PC-9 (cell line): ENCODE measurements around the gene RBM28. TPM values are rescaled to one million over a fixed set of nuclear protein-coding genes. Genes with fewer than 3 reads are reported as not detected.

ENCODE experiments used
- BruUV-seq: library from RNA; stranded (reverse); fragments of 400-500 nt; replicated peaks from 2 replicates; lab custom pipeline; 2021; lab: Mats Ljungman, UMichigan
- CTCF ChIA-PET: fragments of 300-600 bp; sonication (Branson Sonifier 250); formaldehyde crosslinking; loops from one replicate; lab custom pipeline; 2022; ENCODE audit warnings: antibody characterized with exemption; lab: Charles Lee
- POLR2A ChIA-PET: fragments of 300-600 bp; sonication (Branson Sonifier 250); formaldehyde crosslinking; loops from one replicate; lab custom pipeline; 2022; ENCODE audit warnings: antibody characterized with exemption; ENCODE audit not compliant: unreplicated experiment; lab: Charles Lee
- DNase-seq, 2 experiments: peaks; one replicate each; pipeline versions ENCODE4 v3.0.0 to v3.0.0-alpha.2; 2015 to 2022; ENCODE audit warnings: mixed read lengths in 1 of 2
- H2AFZ ChIP-seq: fragments of 200-600 bp; sonication (generic); 2 replicates; pipeline ENCODE4 v1.8.1; 2017; ENCODE audit warnings: antibody characterized with exemption
- H3F3A ChIP-seq: fragments of 200-600 bp; sonication (generic); 2 replicates; pipeline ENCODE4 v1.8.1; 2017; ENCODE audit warnings: antibody characterized with exemption, mild to moderate bottlenecking, low read depth; ENCODE audit not compliant: insufficient read depth
- H3K27ac ChIP-seq: fragments of 200-600 bp; sonication (generic); 2 replicates; pipeline ENCODE4 v1.6.1; 2016; ENCODE audit warnings: mixed run types
- H3K27me3 ChIP-seq: fragments of 200-600 bp; sonication (generic); 2 replicates; pipeline ENCODE4 v1.6.1; 2016; ENCODE audit warnings: low read depth, mixed run types; ENCODE audit not compliant: insufficient read depth
- H3K36me3 ChIP-seq: fragments of 200-600 bp; sonication (generic); 2 replicates; pipeline ENCODE4 v1.6.1; 2016; ENCODE audit warnings: low read depth, mixed run types
- H3K4me1 ChIP-seq: fragments of 200-600 bp; sonication (generic); replicated peaks from 2 replicates; pipeline ENCODE4 v1.6.1; 2016; ENCODE audit warnings: mixed run types; ENCODE audit not compliant: insufficient read depth
- H3K4me2 ChIP-seq: fragments of 200-600 bp; sonication (generic); 2 replicates; pipeline ENCODE4 v1.6.1; 2017; ENCODE audit warnings: mixed run types
- H3K4me3 ChIP-seq: fragments of 200-600 bp; sonication (generic); 2 replicates; pipeline ENCODE4 v1.6.1; 2016; ENCODE audit warnings: mixed run types
- H3K79me2 ChIP-seq: fragments of 200-600 bp; sonication (generic); 2 replicates; pipeline ENCODE4 v1.6.1; 2017; ENCODE audit warnings: low read depth, mixed run types
- H3K9me2 ChIP-seq: fragments of 200-600 bp; sonication (generic); 2 replicates; pipeline ENCODE4 v1.8.1; 2017; ENCODE audit warnings: mild to moderate bottlenecking; ENCODE audit not compliant: insufficient read depth
- H3K9me3 ChIP-seq: fragments of 200-600 bp; sonication (generic); 2 replicates; pipeline ENCODE4 v1.8.1; 2016; ENCODE audit warnings: low read depth; ENCODE audit not compliant: insufficient read depth
- H4K20me1 ChIP-seq: fragments of 200-600 bp; sonication (generic); 2 replicates; pipeline ENCODE4 v1.8.1; 2017; ENCODE audit not compliant: insufficient read depth
- CTCF ChIP-seq: fragments of 200-600 bp; sonication (generic); conservative IDR thresholded peaks from 2 replicates; pipeline ENCODE4 v1.6.1; 2017; ENCODE audit warnings: mixed run types, antibody characterized with exemption, mild to moderate bottlenecking, moderate library complexity
- EZH2 ChIP-seq: fragments of 200-600 bp; sonication (generic); IDR thresholded peaks from 2 replicates; pipeline ENCODE4 v1.8.0; 2017; ENCODE audit warnings: antibody characterized with exemption, low read depth
- intact Hi-C: fragments of 100-400 bp; cut with micrococcal nuclease; formaldehyde crosslinking; loops from one replicate; pipeline ENCODE4 v1.10.0; 2022; ENCODE audit not compliant: unreplicated experiment
- total RNA-seq: library from RNA; stranded (reverse); gene quantifications from 2 replicates; pipeline ENCODE4 v1.2.3, GENCODE V29; 2021

The RBM28 gene
- total RNA-seq, 1 experiment from 2014 or later = 59.6 TPM

- no peaks in the 10 kb centered on the region for H3K9me3 ChIP-seq
- BruUV-seq = no TSS peak
- no peaks in the 10 kb centered on the region for H3K27me3 ChIP-seq
- intact Hi-C loops = no loop called here
- ChIA-PET POLR2A (no interaction called here), CTCF (no interaction called here)
- H3F3A ChIP-seq = peaks cover 11% of the 10 kb centered on the region; the same call in 1 of the 2 replicates
- no peak overlapping the region for H3K4me2 ChIP-seq
- H3K4me1 ChIP-seq = peaks cover 17% of the 10 kb centered on the region; the same call in 1 of the 2 replicates
- no peak overlapping the region for H2AFZ ChIP-seq
- H4K20me1 ChIP-seq = no peaks in the 10 kb centered on the region
- H3K27ac ChIP-seq = no peak overlapping the region
- H3K9me2 ChIP-seq = no peaks in the 10 kb centered on the region
- H3K4me3 ChIP-seq = no peak overlapping the region
- TF ChIP-seq EZH2 (no peak), CTCF (no peak)
- DNase-seq = no peak
- H3K79me2 ChIP-seq = no peaks in the 10 kb centered on the region
- no peaks in the 10 kb centered on the region for H3K36me3 ChIP-seq
Measured at GRCh38 chr7:128391805-128392204, 48.1 kb upstream of the RBM28 start.

- no peaks in the 10 kb centered on the region for H3K9me2 ChIP-seq
- DNase-seq = no peak
- TF ChIP-seq EZH2 (no peak), CTCF (no peak)
- no peak overlapping the region for H2AFZ ChIP-seq
- H3K79me2 ChIP-seq = no peaks in the 10 kb centered on the region
- no peaks in the 10 kb centered on the region for H4K20me1 ChIP-seq
- CTCF ChIA-PET = interaction anchor here (0.5 to 1.6 kb wide), 4 partner anchors 36 to 45 kb away, joined by 3 to 8 read pairs (median 4); no protein-coding TSS in a partner anchor
- H3K27me3 ChIP-seq = no peaks in the 10 kb centered on the region
- POLR2A ChIA-PET = interaction anchor here (0.5 to 0.7 kb wide), 2 partner anchors 18 to 67 kb away, joined by 3 read pairs; partner anchors contain the start of gene IMPDH1
- no peaks in the 10 kb centered on the region for H3K36me3 ChIP-seq
- H3F3A ChIP-seq = peaks cover 11% of the 10 kb centered on the region; the same call in 1 of the 2 replicates
- no peaks in the 10 kb centered on the region for H3K9me3 ChIP-seq
- no TSS peak for BruUV-seq
- no peak overlapping the region for H3K4me3 ChIP-seq
- no peak overlapping the region for H3K27ac ChIP-seq
- peaks cover 17% of the 10 kb centered on the region; the same call in 1 of the 2 replicates for H3K4me1 ChIP-seq
- H3K4me2 ChIP-seq = no peak overlapping the region
- intact Hi-C loops = no loop called here
Measured at GRCh38 chr7:128390871-128391565, 47.3 kb upstream of the RBM28 start.

- no peak for DNase-seq
- H3K4me2 ChIP-seq = no peak overlapping the region
- POLR2A ChIA-PET = interaction anchor here (0.6 kb wide), 1 partner anchor 75 kb away, joined by 5 read pairs; no protein-coding TSS in a partner anchor
- BruUV-seq = no TSS peak
- no peaks in the 10 kb centered on the region for H3K36me3 ChIP-seq
- H3K4me3 ChIP-seq = no peak overlapping the region
- no peaks in the 10 kb centered on the region for H3K79me2 ChIP-seq
- no peak for TF ChIP-seq CTCF
- TF ChIP-seq EZH2 = no peak
- no peak overlapping the region for H3K27ac ChIP-seq
- H2AFZ ChIP-seq = no peak overlapping the region
- no peaks in the 10 kb centered on the region for H3K9me2 ChIP-seq
- H3K4me1 ChIP-seq = peaks cover 17% of the 10 kb centered on the region; the same call in 1 of the 2 replicates
- peaks cover 11% of the 10 kb centered on the region; the same call in 1 of the 2 replicates for H3F3A ChIP-seq
- no peaks in the 10 kb centered on the region for H4K20me1 ChIP-seq
- H3K9me3 ChIP-seq = no peaks in the 10 kb centered on the region
- H3K27me3 ChIP-seq = no peaks in the 10 kb centered on the region
- intact Hi-C loops = loop anchor here (5.0 kb wide), 1 partner anchor 38 kb away; no protein-coding TSS in a partner anchor
- CTCF ChIA-PET = interaction anchor here (0.6 to 3.2 kb wide), 3 partner anchors 41 to 82 kb away, joined by 4 to 56 read pairs (median 7); no protein-coding TSS in a partner anchor
Measured at GRCh38 chr7:128389618-128390329, 46.1 kb upstream of the RBM28 start.
